ENCODE data around the gene OR4K2. TPM values are rescaled to one million over a fixed set of nuclear protein-coding genes. Genes with fewer than 3 reads are reported as not detected.

The OR4K2 gene
- total RNA-seq, 1 donor from 2014 or later, result not detected

- Histone ChIP-seq H3K9me3 (no peaks in the 10 kb centered on the region), H3K27ac (no peak overlapping the region), H3K4me3 (no peak overlapping the region), H3K36me3 (no peaks in the 10 kb centered on the region), H3K4me1 (no peaks in the 10 kb centered on the region), H3K27me3 (no peaks in the 10 kb centered on the region)
- ATAC-seq (no peak), DNase-seq (no peak)
- intact Hi-C loops (cut with DNase I), result no loop called here
- no peak for TF ChIP-seq CTCF (IDR thresholded peaks at IDR 0.05)
Measured at GRCh38 chr14:19911114-19911513, 36.2 kb downstream of the OR4K2 start.

GRCh38 chr14:19917243-19917642 is 42.3 kb downstream of the OR4K2 start:
- Histone ChIP-seq H3K27ac (no peak overlapping the region), H3K36me3 (no peaks in the 10 kb centered on the region), H3K4me1 (no peaks in the 10 kb centered on the region), H3K4me3 (no peak overlapping the region), H3K27me3 (no peaks in the 10 kb centered on the region), H3K9me3 (no peaks in the 10 kb centered on the region)
- ATAC-seq (no peak), DNase-seq (no peak)
- intact Hi-C loops (cut with DNase I), result no loop called here
- no peak for TF ChIP-seq CTCF (IDR thresholded peaks at IDR 0.05)

- Histone ChIP-seq H3K9me3 (no peaks in the 10 kb centered on the region), H3K27ac (no peak overlapping the region), H3K36me3 (no peaks in the 10 kb centered on the region), H3K4me1 (no peaks in the 10 kb centered on the region), H3K4me3 (no peak overlapping the region), H3K27me3 (no peaks in the 10 kb centered on the region)
- no peak for DNase-seq
- intact Hi-C loops (cut with DNase I), result no loop called here
- TF ChIP-seq CTCF (IDR thresholded peaks at IDR 0.05), result no peak
- ATAC-seq, result peak; percentile 75
Measured at GRCh38 chr14:19917955-19918518, 43.1 kb downstream of the OR4K2 start.

- TF ChIP-seq CTCF (IDR thresholded peaks at IDR 0.05), result no peak
- Histone ChIP-seq H3K4me1 (no peaks in the 10 kb centered on the region), H3K36me3 (no peaks in the 10 kb centered on the region), H3K27ac (no peak overlapping the region), H3K9me3 (no peaks in the 10 kb centered on the region), H3K27me3 (no peaks in the 10 kb centered on the region), H3K4me3 (no peak overlapping the region)
- DNase-seq, result no peak
- intact Hi-C loops (cut with DNase I), result no loop called here
- no peak for ATAC-seq
Measured at GRCh38 chr14:19918553-19919264, 43.8 kb downstream of the OR4K2 start.

GRCh38 chr14:19920021-19920657 is 45.2 kb downstream of the OR4K2 start, which contains the start of gene OR4K5:
Gene OR4K5 (plus strand): TSS chr14:19920607. CDS start chr14:19920607, 0 bp downstream.
- H3K27me3 ChIP-seq, result no peaks in the 10 kb centered on the region
- H3K27ac ChIP-seq, result no peak within 1 kb of the TSS
- H3K4me3 ChIP-seq, result no peak within 1 kb of the TSS
- DNase-seq (no peak), ATAC-seq (no peak)
- intact Hi-C loops (cut with DNase I), result no loop called here
- H3K4me1 ChIP-seq, result no peaks in the 10 kb centered on the region
- H3K36me3 ChIP-seq, result no peaks in the 10 kb centered on the region
- no peaks in the 10 kb centered on the region for H3K9me3 ChIP-seq
- TF ChIP-seq CTCF (IDR thresholded peaks at IDR 0.05), result no peak

All from upper lobe of right lung (tissue), 1 donor.